Mesothelial cell of epicardium (in vitro differentiated cells): ENCODE data around the gene CLEC19A. TPM values are rescaled to one million over a fixed set of nuclear protein-coding genes. Genes with fewer than 3 reads are reported as not detected.

Experiments
- DNase-seq, 2 experiments: peaks; one replicate each; pipeline ENCODE4 v3.0.0; 2021; ENCODE audit warnings: low spot score in 2 of 2; ENCODE audit not compliant: unreplicated experiment in 2 of 2
- H3K27ac Mint-ChIP-seq: 2 replicates; pipeline ENCODE4 v1.8.0; 2021; ENCODE audit warnings: mixed read lengths
- H3K27me3 Mint-ChIP-seq: 2 replicates; pipeline ENCODE4 v1.8.0; 2021; ENCODE audit warnings: low read depth, mixed read lengths
- H3K36me3 Mint-ChIP-seq: 2 replicates; pipeline ENCODE4 v1.8.0; 2021; ENCODE audit warnings: mixed read lengths
- H3K4me1 Mint-ChIP-seq: 2 replicates; pipeline ENCODE4 v1.8.0; 2021; ENCODE audit warnings: mixed read lengths
- H3K4me3 Mint-ChIP-seq: 2 replicates; pipeline ENCODE4 v1.8.0; 2021; ENCODE audit warnings: mild to moderate bottlenecking, moderate library complexity, mixed read lengths
- H3K9me3 Mint-ChIP-seq: 2 replicates; pipeline ENCODE4 v1.8.0; 2021; ENCODE audit warnings: mixed read lengths
- CTCF ChIP-seq: fragments of 200-600 bp; sonication (generic); IDR thresholded peaks from one replicate; pipeline ENCODE4 v1.5.0; 2021; ENCODE audit warnings: antibody characterized with exemption; ENCODE audit not compliant: unreplicated experiment
- total RNA-seq: library from RNA; stranded (reverse); gene quantifications from 3 replicates; pipeline ENCODE4 v1.2.1, GENCODE V29; 2021

The CLEC19A gene
- total RNA-seq, 1 donor from 2014 or later, result not detected

- Mint-ChIP-seq H3K36me3 (no peaks in the 10 kb centered on the region), H3K27ac (no peak overlapping the region), H3K4me3 (no peak overlapping the region), H3K9me3 (peaks cover 4% of the 10 kb centered on the region), H3K27me3 (no peaks in the 10 kb centered on the region), H3K4me1 (no peaks in the 10 kb centered on the region)
- no peak for DNase-seq
- TF ChIP-seq CTCF, result no peak
Measured at GRCh38 chr16:19252904-19253303, 32.6 kb upstream of the CLEC19A start.

- DNase-seq, result no peak
- peaks cover under 1% of the 10 kb centered on the region for H3K4me1 Mint-ChIP-seq
- no peak overlapping the region for H3K4me3 Mint-ChIP-seq
- H3K36me3 Mint-ChIP-seq, result no peaks in the 10 kb centered on the region
- no peak overlapping the region for H3K27ac Mint-ChIP-seq
- H3K9me3 Mint-ChIP-seq, result no peaks in the 10 kb centered on the region
- H3K27me3 Mint-ChIP-seq, result peaks cover 4% of the 10 kb centered on the region
- no peak for TF ChIP-seq CTCF
Measured at GRCh38 chr16:19254611-19255010, 30.9 kb upstream of the CLEC19A start.

GRCh38 chr16:19264123-19264673 is 21.3 kb upstream of the CLEC19A start:
- peaks cover 2% of the 10 kb centered on the region for H3K4me1 Mint-ChIP-seq
- peaks cover 27% of the 10 kb centered on the region for H3K9me3 Mint-ChIP-seq
- no peaks in the 10 kb centered on the region for H3K27me3 Mint-ChIP-seq
- DNase-seq, result no peak
- H3K36me3 Mint-ChIP-seq, result peaks cover 11% of the 10 kb centered on the region
- H3K4me3 Mint-ChIP-seq, result no peak overlapping the region
- no peak overlapping the region for H3K27ac Mint-ChIP-seq
- TF ChIP-seq CTCF, result no peak

GRCh38 chr16:19265380-19265930 is 20.1 kb upstream of the CLEC19A start:
- Mint-ChIP-seq H3K27me3 (no peaks in the 10 kb centered on the region), H3K27ac (no peak overlapping the region), H3K9me3 (peaks cover 28% of the 10 kb centered on the region), H3K4me1 (no peaks in the 10 kb centered on the region), H3K4me3 (no peak overlapping the region), H3K36me3 (peaks cover 11% of the 10 kb centered on the region)
- DNase-seq, result no peak
- no peak for TF ChIP-seq CTCF

- no peak for DNase-seq
- Mint-ChIP-seq H3K4me3 (no peak overlapping the region), H3K4me1 (no peaks in the 10 kb centered on the region), H3K27me3 (no peaks in the 10 kb centered on the region), H3K27ac (no peak overlapping the region), H3K9me3 (peaks cover 28% of the 10 kb centered on the region), H3K36me3 (peaks cover 11% of the 10 kb centered on the region)
- no peak for TF ChIP-seq CTCF
Measured at GRCh38 chr16:19266774-19267173, 18.8 kb upstream of the CLEC19A start.
